B cell (primary cell): Measurements from ENCODE around the gene ANKRD34A.
A peak's percentile ranks its signal among the peaks of the same experiment; 100 is the strongest.

Source experiments
- CTCF ChIP-seq: fragments of 200-600 bp; IDR thresholded peaks from one replicate; pipeline ENCODE4 v1.8.0; 2022; ENCODE audit warnings: antibody characterized with exemption, mild to moderate bottlenecking
- EZH2 ChIP-seq: IDR thresholded peaks from 2 replicates; pipeline ENCODE4 v1.6.1; 2012; ENCODE audit warnings: borderline replicate concordance, low read depth, mild to moderate bottlenecking, moderate library complexity, low read length; ENCODE audit not compliant: insufficient read depth, poor library complexity, severe bottlenecking

DNA sequence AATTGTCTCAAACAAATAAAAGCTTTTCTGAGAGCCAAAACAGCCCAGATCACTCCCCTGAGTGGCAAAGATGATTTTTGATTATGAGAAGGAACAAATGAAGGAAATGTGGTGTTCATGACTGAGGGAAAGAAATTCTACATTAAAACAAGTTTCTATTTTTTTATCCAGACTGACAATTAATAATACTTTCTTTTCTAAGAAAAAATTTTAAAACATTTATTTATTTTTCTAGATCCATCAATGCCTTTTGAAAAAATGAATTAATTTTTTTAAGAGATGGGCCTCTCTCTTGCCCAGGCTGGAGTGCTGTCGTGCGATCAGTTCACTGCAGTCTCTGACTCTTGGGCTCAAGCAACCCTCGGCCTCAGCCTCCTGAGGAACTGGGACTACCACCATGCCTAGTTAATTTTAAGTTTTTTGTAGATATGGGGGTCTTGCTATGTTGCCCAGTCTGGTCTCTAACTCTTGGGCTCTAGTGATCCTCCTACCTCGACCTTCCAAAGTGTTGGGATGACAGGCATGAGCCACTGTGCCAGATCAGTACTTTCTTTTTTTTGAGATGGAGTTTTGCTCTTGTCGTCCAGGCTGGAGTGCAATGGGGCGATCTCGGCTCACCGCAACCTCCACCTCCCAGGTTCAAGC, 43.2 kb upstream of the ANKRD34A start:
- peak; percentile 18 for TF ChIP-seq CTCF
- TF ChIP-seq EZH2 = no peak
